Smooth muscle cell (in vitro differentiated cells): ENCODE results near the gene THNSL1. TPM values are rescaled to one million over a fixed set of nuclear protein-coding genes. Genes with fewer than 3 reads are reported as not detected.
"Not testable (repeated sequence)": the region's sequence is repeated elsewhere in the genome, so short reads cannot be mapped to it uniquely, and the experiment has no call there.

ENCODE experiments used
- DNase-seq: peaks from one replicate; lab custom pipeline; 2025; ENCODE audit not compliant: unreplicated experiment; lab: John Stamatoyannopoulos, UW
- H2AFZ ChIP-seq: fragments of 200-600 bp; sonication (generic); 2 replicates; pipeline ENCODE4 v1.6.0; 2016; ENCODE audit warnings: antibody characterized with exemption, low read depth, mild to moderate bottlenecking
- H3F3A ChIP-seq: fragments of 200-600 bp; sonication (generic); 2 replicates; pipeline ENCODE4 v1.6.0; 2017; ENCODE audit warnings: antibody characterized with exemption, low read depth
- H3K27ac ChIP-seq: fragments of 200-600 bp; sonication (generic); 2 replicates; pipeline ENCODE4 v1.5.1; 2016; ENCODE audit warnings: low read depth, mild to moderate bottlenecking
- H3K27me3 ChIP-seq: fragments of 200-600 bp; sonication (generic); 2 replicates; pipeline ENCODE4 v1.6.1; 2016; ENCODE audit warnings: low read depth, mild to moderate bottlenecking
- H3K36me3 ChIP-seq: fragments of 200-600 bp; sonication (generic); 2 replicates; pipeline ENCODE4 v1.5.1; 2016; ENCODE audit warnings: low read depth
- H3K4me1 ChIP-seq: fragments of 200-600 bp; sonication (generic); 2 replicates; pipeline ENCODE4 v1.5.1; 2016; ENCODE audit warnings: low read depth
- H3K4me2 ChIP-seq: fragments of 200-600 bp; sonication (generic); 2 replicates; pipeline ENCODE4 v1.6.0; 2016; ENCODE audit warnings: mild to moderate bottlenecking
- H3K4me3 ChIP-seq: fragments of 200-600 bp; sonication (generic); 2 replicates; pipeline ENCODE4 v1.5.1; 2016; ENCODE audit warnings: mild to moderate bottlenecking
- H3K79me2 ChIP-seq: fragments of 200-600 bp; sonication (generic); 2 replicates; pipeline ENCODE4 v1.6.0; 2016; ENCODE audit warnings: low read depth, mild to moderate bottlenecking
- H3K9ac ChIP-seq: fragments of 200-600 bp; sonication (generic); 2 replicates; pipeline ENCODE4 v1.6.0; 2016; ENCODE audit warnings: low read depth
- H3K9me3 ChIP-seq: fragments of 200-600 bp; sonication (generic); replicated peaks from 2 replicates; pipeline ENCODE4 v1.5.1; 2016; ENCODE audit warnings: low read depth
- H4K20me1 ChIP-seq: fragments of 200-600 bp; sonication (generic); 2 replicates; pipeline ENCODE4 v1.6.0; 2016; ENCODE audit warnings: low read depth
- WGBS: methylation state at CpG from one replicate; pipeline ENCODE4 v1.1.7; 2016; ENCODE audit warnings: low lambda C conversion rate; 5-methylcytosine and 5-hydroxymethylcytosine counted together
- polyA plus RNA-seq: library from polyadenylated mRNA; unstranded; fragments of >200 nt; fragmentation: Nextera tagmentation; extraction: Ambion mirVana; gene quantifications from 2 replicates; pipeline ENCODE4 v1.2.1, GENCODE V29; 2016
- total RNA-seq: library from RNA; depleted of rRNA; stranded (reverse); fragments of >200 nt; gene quantifications from 2 replicates; pipeline ENCODE4 v1.2.3, GENCODE V29; 2014
- TF ChIP-seq, protein P1 (sequence below): fragments of 200-600 bp; sonication (generic); IDR thresholded peaks from 2 replicates; pipeline ENCODE4 v1.5.1; 2017; ENCODE audit warnings: borderline replicate concordance, mild to moderate bottlenecking, antibody characterized with exemption; ENCODE audit not compliant: insufficient read depth, poor library complexity, severe bottlenecking

The THNSL1 gene
- total and polyA plus RNA-seq, 2 experiments from 2014 or later = 2.5 to 2.6 TPM

DNA sequence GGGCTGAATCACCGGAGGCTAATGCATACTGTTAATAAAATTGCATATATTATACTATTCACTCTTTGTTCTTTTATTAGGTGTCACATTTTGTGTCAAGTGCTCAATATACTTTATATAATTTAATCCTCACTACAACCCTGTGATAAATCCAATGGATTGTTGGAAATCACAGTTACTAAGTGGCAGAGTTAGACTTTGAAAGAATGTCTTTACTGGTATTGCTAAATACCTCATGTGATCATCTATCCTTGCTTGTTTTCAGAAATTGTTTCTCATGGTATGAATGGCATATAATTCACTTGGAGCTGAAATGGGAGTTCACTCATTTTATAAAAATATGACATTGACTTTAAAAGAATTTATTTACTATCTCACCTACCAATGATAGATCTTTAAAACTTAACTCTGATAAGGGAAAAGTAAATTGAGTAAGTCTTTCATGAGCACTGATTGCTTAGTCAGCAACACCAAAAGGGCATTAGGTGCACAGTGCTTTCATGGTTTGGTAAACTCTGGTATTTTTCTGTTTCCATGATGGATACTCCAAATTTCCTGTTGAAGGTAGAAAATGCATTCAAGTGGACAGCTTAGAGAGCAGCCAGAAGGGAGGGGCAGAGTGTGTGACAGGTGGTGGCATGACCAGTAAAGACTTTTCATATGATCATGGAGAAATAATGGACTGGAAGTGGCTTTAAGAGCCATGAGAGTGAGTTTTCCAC lies 23.0 kb upstream of the THNSL1 start:
- no peaks in the 10 kb centered on the region for H3K27me3 ChIP-seq
- no peaks in the 10 kb centered on the region for H3F3A ChIP-seq
- H3K4me2 ChIP-seq = no peak overlapping the region
- DNase-seq = no peak
- H2AFZ ChIP-seq = no peak overlapping the region
- no peak overlapping the region for H3K9ac ChIP-seq
- H4K20me1 ChIP-seq = no peaks in the 10 kb centered on the region
- H3K27ac ChIP-seq = no peak overlapping the region
- TF ChIP-seq, protein P1, sequence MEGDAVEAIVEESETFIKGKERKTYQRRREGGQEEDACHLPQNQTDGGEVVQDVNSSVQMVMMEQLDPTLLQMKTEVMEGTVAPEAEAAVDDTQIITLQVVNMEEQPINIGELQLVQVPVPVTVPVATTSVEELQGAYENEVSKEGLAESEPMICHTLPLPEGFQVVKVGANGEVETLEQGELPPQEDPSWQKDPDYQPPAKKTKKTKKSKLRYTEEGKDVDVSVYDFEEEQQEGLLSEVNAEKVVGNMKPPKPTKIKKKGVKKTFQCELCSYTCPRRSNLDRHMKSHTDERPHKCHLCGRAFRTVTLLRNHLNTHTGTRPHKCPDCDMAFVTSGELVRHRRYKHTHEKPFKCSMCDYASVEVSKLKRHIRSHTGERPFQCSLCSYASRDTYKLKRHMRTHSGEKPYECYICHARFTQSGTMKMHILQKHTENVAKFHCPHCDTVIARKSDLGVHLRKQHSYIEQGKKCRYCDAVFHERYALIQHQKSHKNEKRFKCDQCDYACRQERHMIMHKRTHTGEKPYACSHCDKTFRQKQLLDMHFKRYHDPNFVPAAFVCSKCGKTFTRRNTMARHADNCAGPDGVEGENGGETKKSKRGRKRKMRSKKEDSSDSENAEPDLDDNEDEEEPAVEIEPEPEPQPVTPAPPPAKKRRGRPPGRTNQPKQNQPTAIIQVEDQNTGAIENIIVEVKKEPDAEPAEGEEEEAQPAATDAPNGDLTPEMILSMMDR = no peak
- no peaks in the 10 kb centered on the region for H3K4me1 ChIP-seq
- H3K9me3 ChIP-seq = no peaks in the 10 kb centered on the region
- 93% methylated on average over 1 of the region's 1 CpG for WGBS
- H3K79me2 ChIP-seq = no peaks in the 10 kb centered on the region
- H3K4me3 ChIP-seq = no peak overlapping the region
- H3K36me3 ChIP-seq = no peaks in the 10 kb centered on the region

DNA sequence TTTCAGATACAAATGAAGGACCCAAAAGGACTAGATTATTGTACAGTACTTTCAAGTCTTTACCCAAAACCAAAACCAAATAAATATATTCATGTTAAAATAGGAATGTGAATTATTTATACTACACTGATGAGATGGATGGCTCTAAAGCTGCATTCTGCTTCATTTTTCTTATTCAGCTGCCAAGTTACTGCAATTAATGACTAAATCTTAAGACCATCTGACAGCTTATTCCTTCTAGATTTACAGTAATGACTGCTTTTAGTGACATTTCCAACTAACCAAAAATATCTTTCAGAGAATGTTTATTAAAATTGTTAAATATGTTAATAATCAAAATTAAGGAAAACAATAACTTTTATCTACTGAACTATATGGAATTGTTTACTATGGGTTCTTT lies 21.3 kb upstream of the THNSL1 start:
- no peaks in the 10 kb centered on the region for H3K4me1 ChIP-seq

DNA sequence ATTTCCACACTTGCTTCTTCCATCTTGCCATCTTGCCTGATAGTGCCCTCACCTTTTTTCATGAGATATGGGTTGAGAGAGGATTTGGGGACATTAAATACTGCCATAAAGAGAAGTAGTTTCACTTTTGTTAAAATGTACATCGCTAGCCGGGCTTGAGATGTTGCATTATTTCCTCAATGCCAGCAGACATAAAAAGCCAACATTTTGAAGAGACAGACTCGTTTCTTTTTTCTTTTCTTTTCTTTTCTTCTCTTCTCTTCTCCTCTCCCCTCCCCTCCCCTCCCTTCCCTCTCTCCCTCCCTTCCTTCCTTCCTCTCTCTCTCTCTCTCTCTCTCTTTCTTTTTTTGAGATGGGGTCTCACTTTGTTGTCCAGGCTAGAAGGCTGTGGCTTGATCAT lies 18.4 kb upstream of the THNSL1 start:
- no peak for DNase-seq
- no peaks in the 10 kb centered on the region for H3F3A ChIP-seq
- no peak overlapping the region for H3K4me2 ChIP-seq
- H3K9ac ChIP-seq = no peak overlapping the region
- H3K4me1 ChIP-seq = no peaks in the 10 kb centered on the region
- no peaks in the 10 kb centered on the region for H3K9me3 ChIP-seq
- H3K27me3 ChIP-seq = no peaks in the 10 kb centered on the region
- TF ChIP-seq, protein P1 = no peak
- no peaks in the 10 kb centered on the region for H3K79me2 ChIP-seq
- no peak overlapping the region for H3K4me3 ChIP-seq
- H3K36me3 ChIP-seq = no peaks in the 10 kb centered on the region
- no peak overlapping the region for H3K27ac ChIP-seq
- no peak overlapping the region for H2AFZ ChIP-seq
- WGBS = 85% methylated on average over 3 of the region's 3 CpGs
- H4K20me1 ChIP-seq = no peaks in the 10 kb centered on the region

More for the DNA sequence above, 21.3 kb upstream of the THNSL1 start:
- DNase-seq = no peak
- no peaks in the 10 kb centered on the region for H3K27me3 ChIP-seq
- no peak overlapping the region for H3K27ac ChIP-seq
- no peaks in the 10 kb centered on the region for H3K9me3 ChIP-seq
- no peak overlapping the region for H3K4me3 ChIP-seq
- TF ChIP-seq, protein P1 = no peak
- no peaks in the 10 kb centered on the region for H3K79me2 ChIP-seq
- H4K20me1 ChIP-seq = no peaks in the 10 kb centered on the region
- no peaks in the 10 kb centered on the region for H3F3A ChIP-seq
- H3K4me2 ChIP-seq = no peak overlapping the region
- no peaks in the 10 kb centered on the region for H3K36me3 ChIP-seq
- H3K9ac ChIP-seq = no peak overlapping the region
- no peak overlapping the region for H2AFZ ChIP-seq

DNA sequence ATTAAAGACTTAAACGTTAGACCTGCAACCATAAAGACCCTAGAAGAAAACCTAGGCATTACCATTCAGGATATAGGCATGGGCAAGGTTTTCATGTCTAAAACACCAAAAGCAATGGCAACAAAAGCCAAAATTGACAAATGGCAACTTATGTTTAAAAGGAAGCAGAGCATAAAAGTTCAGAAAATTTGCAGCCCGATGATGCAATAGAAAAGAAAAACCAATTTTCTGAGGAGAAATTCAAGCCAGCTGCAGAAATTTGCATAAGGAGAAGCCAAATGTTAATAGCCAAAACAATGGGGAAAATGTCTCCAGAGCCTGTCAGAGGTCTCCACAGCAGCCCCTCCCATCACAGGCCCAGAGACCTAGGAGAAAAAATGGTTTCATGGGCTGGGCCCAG lies 4.8 kb upstream of the THNSL1 start:
- WGBS = 89% methylated on average over 2 of the region's 2 CpGs
- DNase-seq, H3K9ac ChIP-seq, H3K27me3 ChIP-seq, H3K4me1 ChIP-seq, H3K4me3 ChIP-seq, H3K4me2 ChIP-seq, H3K27ac ChIP-seq, H3F3A ChIP-seq, H2AFZ ChIP-seq, H3K79me2 ChIP-seq, H3K9me3 ChIP-seq, H3K36me3 ChIP-seq, H4K20me1 ChIP-seq: not testable (repeated sequence)
